ENCODE results near the gene UPK1A. TPM values are rescaled to one million over a fixed set of nuclear protein-coding genes. Genes with fewer than 3 reads are reported as not detected.
"Not testable (repeated sequence)": the region's sequence is repeated elsewhere in the genome, so short reads cannot be mapped to it uniquely, and the experiment has no call there.

UPK1A gene
- total RNA-seq, 1 donor from 2014 or later, result 0.18 TPM

DNA sequence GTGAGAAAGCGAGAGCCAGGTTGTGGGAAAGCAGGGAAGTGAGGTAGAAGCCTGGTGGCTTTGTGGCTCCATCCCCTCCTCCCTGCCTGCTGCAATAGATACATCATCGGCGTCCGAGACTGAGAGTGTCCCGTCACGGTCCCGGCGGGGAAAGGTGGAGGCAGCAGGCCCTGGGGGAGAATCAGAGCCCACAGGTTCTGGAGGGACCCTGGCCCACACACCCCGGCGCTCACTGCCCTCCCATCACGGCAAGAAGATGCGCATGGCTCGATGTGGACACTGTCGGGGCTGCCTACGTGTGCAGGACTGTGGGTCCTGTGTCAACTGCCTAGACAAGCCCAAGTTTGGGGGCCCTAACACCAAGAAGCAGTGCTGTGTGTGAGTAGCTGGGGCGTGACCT is 56.6 kb downstream of the UPK1A start:
- Mint-ChIP-seq H3K27ac (ENCODE audit: unreplicated experiment) (no peak overlapping the region), H3K36me3 (ENCODE audit: low read depth, unreplicated experiment) (peaks cover 6% of the 10 kb centered on the region), H3K27me3 (ENCODE audit: low read depth, unreplicated experiment) (no peaks in the 10 kb centered on the region), H3K4me1 (ENCODE audit: low read depth, unreplicated experiment) (peaks cover 4% of the 10 kb centered on the region), H3K4me3 (ENCODE audit: unreplicated experiment) (no peak overlapping the region), H3K9me3 (ENCODE audit: unreplicated experiment) (no peaks in the 10 kb centered on the region)
- Histone ChIP-seq H3K36me3 (ENCODE audit: insufficient read depth, low read length) (peaks cover 26% of the 10 kb centered on the region), H3K79me2 (ENCODE audit: insufficient read depth, low read length) (peaks cover 41% of the 10 kb centered on the region), H4K20me1 (ENCODE audit: insufficient read depth, low read length) (peaks cover 75% of the 10 kb centered on the region), H3K27me3 (ENCODE audit: insufficient read depth, low read length) (no peaks in the 10 kb centered on the region), H3K9me3 (ENCODE audit: insufficient read depth, low read depth, low read length) (no peaks in the 10 kb centered on the region), H2AFZ (ENCODE audit: low read depth, low read length) (no peak overlapping the region), H3K4me2 (ENCODE audit: low read length) (no peak overlapping the region), H3K9ac (ENCODE audit: low read length) (no peak overlapping the region), H3K4me3 (ENCODE audit: insufficient read depth, low read depth, low read length) (no peak overlapping the region), H3K4me1 (ENCODE audit: insufficient read depth, low read length) (peaks cover 8% of the 10 kb centered on the region), H3K27ac (ENCODE audit: low read depth, low read length) (no peak overlapping the region)
- no peak for FAIRE-seq
- no peak for DNase-seq (ENCODE audit: low read depth)
- TF ChIP-seq, protein P1, sequence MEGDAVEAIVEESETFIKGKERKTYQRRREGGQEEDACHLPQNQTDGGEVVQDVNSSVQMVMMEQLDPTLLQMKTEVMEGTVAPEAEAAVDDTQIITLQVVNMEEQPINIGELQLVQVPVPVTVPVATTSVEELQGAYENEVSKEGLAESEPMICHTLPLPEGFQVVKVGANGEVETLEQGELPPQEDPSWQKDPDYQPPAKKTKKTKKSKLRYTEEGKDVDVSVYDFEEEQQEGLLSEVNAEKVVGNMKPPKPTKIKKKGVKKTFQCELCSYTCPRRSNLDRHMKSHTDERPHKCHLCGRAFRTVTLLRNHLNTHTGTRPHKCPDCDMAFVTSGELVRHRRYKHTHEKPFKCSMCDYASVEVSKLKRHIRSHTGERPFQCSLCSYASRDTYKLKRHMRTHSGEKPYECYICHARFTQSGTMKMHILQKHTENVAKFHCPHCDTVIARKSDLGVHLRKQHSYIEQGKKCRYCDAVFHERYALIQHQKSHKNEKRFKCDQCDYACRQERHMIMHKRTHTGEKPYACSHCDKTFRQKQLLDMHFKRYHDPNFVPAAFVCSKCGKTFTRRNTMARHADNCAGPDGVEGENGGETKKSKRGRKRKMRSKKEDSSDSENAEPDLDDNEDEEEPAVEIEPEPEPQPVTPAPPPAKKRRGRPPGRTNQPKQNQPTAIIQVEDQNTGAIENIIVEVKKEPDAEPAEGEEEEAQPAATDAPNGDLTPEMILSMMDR (IDR thresholded peaks at IDR 0.05; ENCODE audit: insufficient read depth, low read depth, low read length), result no peak
- no peak for TF ChIP-seq EZH2 (IDR thresholded peaks at IDR 0.05; ENCODE audit: insufficient read depth, low read length)

DNA sequence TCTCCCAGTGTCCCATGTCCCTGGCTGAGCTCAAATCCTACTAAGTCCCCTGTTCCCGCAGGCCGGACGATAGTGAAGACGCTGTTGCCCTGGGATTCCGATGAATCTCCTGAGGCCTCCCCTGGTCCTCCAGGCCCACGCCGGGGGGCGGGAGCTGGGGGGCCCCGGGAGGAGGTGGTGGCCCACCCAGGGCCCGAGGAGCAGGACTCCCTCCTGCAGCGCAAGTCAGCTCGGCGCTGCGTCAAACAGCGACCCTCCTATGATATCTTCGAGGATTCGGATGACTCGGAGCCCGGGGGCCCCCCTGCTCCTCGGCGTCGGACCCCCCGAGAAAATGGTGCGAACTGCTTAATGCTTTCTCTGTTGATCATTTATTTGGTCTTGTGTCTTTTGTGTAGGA is 57.4 kb downstream of the UPK1A start:
- DNase-seq (ENCODE audit: low read depth) (no peak), FAIRE-seq (no peak)
- Histone ChIP-seq H3K36me3 (ENCODE audit: insufficient read depth, low read length) (peaks cover 29% of the 10 kb centered on the region), H3K9ac (ENCODE audit: low read length) (no peak overlapping the region), H3K27me3 (ENCODE audit: insufficient read depth, low read length) (no peaks in the 10 kb centered on the region), H3K4me3 (ENCODE audit: insufficient read depth, low read depth, low read length) (no peak overlapping the region), H3K9me3 (ENCODE audit: insufficient read depth, low read depth, low read length) (no peaks in the 10 kb centered on the region), H2AFZ (ENCODE audit: low read depth, low read length) (no peak overlapping the region), H3K4me2 (ENCODE audit: low read length) (no peak overlapping the region), H3K79me2 (ENCODE audit: insufficient read depth, low read length) (peaks cover 35% of the 10 kb centered on the region), H4K20me1 (ENCODE audit: insufficient read depth, low read length) (peaks cover 75% of the 10 kb centered on the region), H3K27ac (ENCODE audit: low read depth, low read length) (no peak overlapping the region), H3K4me1 (ENCODE audit: insufficient read depth, low read length) (peaks cover 8% of the 10 kb centered on the region)
- no peak for TF ChIP-seq EZH2 (IDR thresholded peaks at IDR 0.05; ENCODE audit: insufficient read depth, low read length)
- TF ChIP-seq, protein P1 (IDR thresholded peaks at IDR 0.05; ENCODE audit: insufficient read depth, low read depth, low read length), result no peak
- Mint-ChIP-seq H3K9me3 (ENCODE audit: unreplicated experiment) (no peaks in the 10 kb centered on the region), H3K4me3 (ENCODE audit: unreplicated experiment) (no peak overlapping the region), H3K27ac (ENCODE audit: unreplicated experiment) (no peak overlapping the region), H3K36me3 (ENCODE audit: low read depth, unreplicated experiment) (peaks cover 6% of the 10 kb centered on the region), H3K4me1 (ENCODE audit: low read depth, unreplicated experiment) (peaks cover 4% of the 10 kb centered on the region), H3K27me3 (ENCODE audit: low read depth, unreplicated experiment) (no peaks in the 10 kb centered on the region)

DNA sequence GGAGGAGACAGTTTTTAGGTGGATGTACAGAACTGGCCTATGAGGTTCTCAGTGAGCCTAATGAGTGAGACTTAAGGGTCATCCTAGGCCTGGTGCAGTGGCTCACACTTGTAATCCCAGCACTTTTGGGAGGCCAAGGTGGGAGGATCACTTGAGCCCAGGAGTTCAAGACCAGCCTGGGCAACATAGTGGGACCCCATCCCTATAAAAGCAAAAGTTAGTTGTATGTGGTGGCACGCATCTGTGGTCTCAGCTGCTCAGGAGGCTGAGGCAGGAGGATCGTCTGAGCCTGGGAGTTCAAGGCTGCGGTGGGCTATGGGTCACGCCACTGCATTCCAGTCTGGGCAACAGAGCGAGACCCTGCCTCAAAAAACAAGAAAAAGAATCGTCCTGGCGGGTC is 57.8 kb downstream of the UPK1A start:
- not testable (repeated sequence) for H2AFZ ChIP-seq (ENCODE audit: low read depth, low read length); H3K27me3 Mint-ChIP-seq (ENCODE audit: low read depth, unreplicated experiment); H3K4me3 Mint-ChIP-seq (ENCODE audit: unreplicated experiment); H3K27ac ChIP-seq (ENCODE audit: low read depth, low read length); H3K4me3 ChIP-seq (ENCODE audit: insufficient read depth, low read depth, low read length); H3K4me1 Mint-ChIP-seq (ENCODE audit: low read depth, unreplicated experiment); H3K36me3 Mint-ChIP-seq (ENCODE audit: low read depth, unreplicated experiment); H3K4me2 ChIP-seq (ENCODE audit: low read length); H3K9me3 ChIP-seq (ENCODE audit: insufficient read depth, low read depth, low read length); DNase-seq (ENCODE audit: low read depth); H3K27me3 ChIP-seq (ENCODE audit: insufficient read depth, low read length); H3K9ac ChIP-seq (ENCODE audit: low read length); H3K9me3 Mint-ChIP-seq (ENCODE audit: unreplicated experiment); FAIRE-seq; H3K27ac Mint-ChIP-seq (ENCODE audit: unreplicated experiment); H3K4me1 ChIP-seq (ENCODE audit: insufficient read depth, low read length)
- peaks cover 33% of the 10 kb centered on the region for H3K36me3 ChIP-seq (ENCODE audit: insufficient read depth, low read length)
- peaks cover 75% of the 10 kb centered on the region for H4K20me1 ChIP-seq (ENCODE audit: insufficient read depth, low read length)
- peaks cover 31% of the 10 kb centered on the region for H3K79me2 ChIP-seq (ENCODE audit: insufficient read depth, low read length)

All from astrocyte (in vitro differentiated cells and primary cell).